ENCODE measurements around the gene TBCA.

The TBCA gene

GRCh38 chr5:77778881-77779438 is 2.8 kb upstream of the TBCA start:
- H3K4me1 Mint-ChIP-seq (ENCODE audit: low read depth): peaks cover 36% of the 10 kb centered on the region
- no peak overlapping the region for H3K27ac Mint-ChIP-seq

GRCh38 chr5:77778398-77778797 is 2.3 kb upstream of the TBCA start:
- no peak for DNase-seq (ENCODE audit: low spot score)
- Mint-ChIP-seq H3K27me3 (ENCODE audit: low read depth) (no peaks in the 10 kb centered on the region), H3K36me3 (ENCODE audit: low read depth) (peaks cover 8% of the 10 kb centered on the region), H3K27ac (no peak overlapping the region), H3K4me1 (ENCODE audit: low read depth) (peaks cover 40% of the 10 kb centered on the region), H3K4me3 (no peak overlapping the region), H3K9me3 (no peaks in the 10 kb centered on the region)

More at GRCh38 chr5:77778881-77779438, 2.8 kb upstream of the TBCA start:
- DNase-seq (ENCODE audit: low spot score): no peak
- H3K27me3 Mint-ChIP-seq (ENCODE audit: low read depth): no peaks in the 10 kb centered on the region
- H3K9me3 Mint-ChIP-seq: no peaks in the 10 kb centered on the region
- peaks cover 5% of the 10 kb centered on the region for H3K36me3 Mint-ChIP-seq (ENCODE audit: low read depth)
- H3K4me3 Mint-ChIP-seq: no peak overlapping the region

- peaks cover 41% of the 10 kb centered on the region for H3K4me1 Mint-ChIP-seq (ENCODE audit: low read depth)
- H3K27ac Mint-ChIP-seq: no peak overlapping the region
- H3K9me3 Mint-ChIP-seq: no peaks in the 10 kb centered on the region
- no peaks in the 10 kb centered on the region for H3K27me3 Mint-ChIP-seq (ENCODE audit: low read depth)
- no peak for DNase-seq (ENCODE audit: low spot score)
- peaks cover 8% of the 10 kb centered on the region for H3K36me3 Mint-ChIP-seq (ENCODE audit: low read depth)
- H3K4me3 Mint-ChIP-seq: no peak overlapping the region
Measured at GRCh38 chr5:77777911-77778310, 1.8 kb upstream of the TBCA start.

DNA sequence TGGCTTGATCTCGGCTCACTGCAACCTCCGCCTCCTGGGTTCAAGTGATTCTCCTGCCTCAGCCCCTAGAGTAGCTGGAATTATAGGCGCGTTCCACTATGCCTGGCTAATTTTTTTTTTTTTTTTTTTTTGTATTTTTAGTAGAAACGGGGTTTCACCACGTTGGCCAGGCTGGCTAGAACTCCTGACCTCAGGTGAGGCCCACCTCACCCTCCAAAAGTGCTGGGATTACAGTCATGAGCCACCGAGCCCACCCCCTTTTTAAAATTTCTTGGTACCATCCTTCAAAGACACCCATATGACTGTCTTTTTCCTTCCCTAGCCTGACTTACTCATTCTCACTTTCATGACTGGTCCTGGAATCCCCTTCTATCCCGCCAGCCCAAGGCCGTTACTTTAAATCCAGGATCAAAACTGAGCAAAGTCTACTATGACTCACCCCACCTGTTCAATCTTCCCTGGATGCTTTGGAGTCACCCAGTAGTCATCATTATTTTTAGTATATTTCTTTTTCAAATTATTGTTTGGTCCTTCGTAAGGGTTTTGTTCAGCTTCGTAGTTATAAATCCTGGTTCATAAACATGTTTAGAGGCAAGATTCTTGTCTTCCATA is 1.2 kb upstream of the TBCA start:
- peaks cover 42% of the 10 kb centered on the region for H3K4me1 Mint-ChIP-seq (ENCODE audit: low read depth)
- no peak for DNase-seq (ENCODE audit: low spot score)

DNA sequence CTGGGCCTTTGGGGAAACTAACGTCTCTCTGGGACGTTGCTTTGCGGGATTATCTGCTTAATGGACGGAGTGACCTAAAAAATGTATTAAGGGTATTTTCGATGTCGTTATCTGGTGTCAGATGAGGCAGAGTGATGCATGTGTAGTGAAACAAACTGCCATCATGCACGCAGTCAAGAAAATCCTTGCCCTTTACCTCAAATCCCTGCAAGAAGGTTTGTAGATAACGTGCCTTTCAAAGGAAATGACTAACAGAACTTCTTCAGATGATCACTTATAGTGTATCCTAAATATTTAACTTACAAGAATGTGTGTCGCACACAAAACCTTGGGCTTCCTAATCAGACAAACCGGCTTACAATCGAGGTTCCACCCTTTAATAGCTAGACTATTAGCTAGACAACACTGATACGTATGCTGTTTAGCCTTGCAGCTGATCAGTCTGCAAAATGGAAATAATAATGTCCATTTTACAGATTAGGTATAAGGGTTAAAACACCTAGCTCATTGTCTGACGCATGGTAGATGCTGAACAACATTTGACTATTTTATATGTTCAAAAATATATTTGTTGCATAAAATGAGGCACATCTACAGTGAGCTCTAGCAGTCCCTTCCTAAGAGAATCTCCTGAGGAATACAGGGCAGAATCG is 541 bp upstream of the TBCA start:
- Mint-ChIP-seq H3K9me3 (no peaks in the 10 kb centered on the region), H3K4me1 (ENCODE audit: low read depth) (peaks cover 46% of the 10 kb centered on the region), H3K36me3 (ENCODE audit: low read depth) (peaks cover 12% of the 10 kb centered on the region), H3K27me3 (ENCODE audit: low read depth) (no peaks in the 10 kb centered on the region), H3K27ac (peak overlapping the region; percentile 94), H3K4me3 (peak overlapping the region; percentile 88)
- DNase-seq (ENCODE audit: low spot score): no peak

More for the DNA sequence above, 1.2 kb upstream of the TBCA start:
- Mint-ChIP-seq H3K9me3 (no peaks in the 10 kb centered on the region), H3K27ac (no peak overlapping the region), H3K4me3 (no peak overlapping the region), H3K36me3 (ENCODE audit: low read depth) (peaks cover 8% of the 10 kb centered on the region), H3K27me3 (ENCODE audit: low read depth) (no peaks in the 10 kb centered on the region)

- Mint-ChIP-seq H3K27ac (peak overlapping the region; percentile 94), H3K4me1 (ENCODE audit: low read depth) (peaks cover 53% of the 10 kb centered on the region), H3K36me3 (ENCODE audit: low read depth) (peaks cover 19% of the 10 kb centered on the region), H3K27me3 (ENCODE audit: low read depth) (no peaks in the 10 kb centered on the region), H3K4me3 (peak overlapping the region; percentile 91), H3K9me3 (no peaks in the 10 kb centered on the region)
- no peak for DNase-seq (ENCODE audit: low spot score)
Measured at GRCh38 chr5:77774981-77775789, 954 bp downstream of the TBCA start.

DNA sequence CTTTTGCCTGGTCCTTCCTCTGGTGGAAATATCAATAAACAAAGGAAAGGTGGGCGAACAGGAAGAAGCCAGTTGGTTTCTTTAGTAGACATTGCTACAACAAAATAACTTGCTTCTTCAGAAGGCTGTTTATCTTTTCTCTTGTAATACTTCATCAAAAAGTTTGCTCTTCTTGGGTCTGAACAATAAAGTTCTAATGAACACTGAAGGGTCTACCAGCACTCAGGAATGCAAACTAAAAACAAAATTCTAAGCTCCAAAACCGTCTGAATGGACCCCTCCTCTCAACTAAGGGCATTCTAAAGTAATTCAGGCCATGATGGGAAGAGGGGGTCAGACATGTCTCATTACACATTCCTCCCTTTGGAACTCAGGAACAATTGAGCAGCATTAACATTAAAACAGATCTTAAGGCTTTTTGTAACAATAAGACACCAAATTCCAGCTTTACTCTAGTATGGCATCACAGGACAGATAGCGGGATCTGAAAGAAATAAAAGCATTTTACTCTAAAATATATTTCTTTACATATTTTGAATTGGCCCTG is 2.3 kb downstream of the TBCA start:
- no peak overlapping the region for H3K27ac Mint-ChIP-seq
- no peaks in the 10 kb centered on the region for H3K27me3 Mint-ChIP-seq (ENCODE audit: low read depth)
- no peaks in the 10 kb centered on the region for H3K9me3 Mint-ChIP-seq
- H3K4me1 Mint-ChIP-seq (ENCODE audit: low read depth): peaks cover 49% of the 10 kb centered on the region
- H3K36me3 Mint-ChIP-seq (ENCODE audit: low read depth): peaks cover 22% of the 10 kb centered on the region
- no peak for DNase-seq (ENCODE audit: low spot score)
- H3K4me3 Mint-ChIP-seq: peak overlapping the region; percentile 48

GRCh38 chr5:77772729-77773128 is 3.4 kb downstream of the TBCA start:
- peaks cover 25% of the 10 kb centered on the region for H3K36me3 Mint-ChIP-seq (ENCODE audit: low read depth)
- no peak overlapping the region for H3K4me3 Mint-ChIP-seq
- peaks cover 41% of the 10 kb centered on the region for H3K4me1 Mint-ChIP-seq (ENCODE audit: low read depth)
- DNase-seq (ENCODE audit: low spot score): no peak
- H3K27me3 Mint-ChIP-seq (ENCODE audit: low read depth): no peaks in the 10 kb centered on the region
- H3K27ac Mint-ChIP-seq: no peak overlapping the region
- H3K9me3 Mint-ChIP-seq: no peaks in the 10 kb centered on the region

DNA sequence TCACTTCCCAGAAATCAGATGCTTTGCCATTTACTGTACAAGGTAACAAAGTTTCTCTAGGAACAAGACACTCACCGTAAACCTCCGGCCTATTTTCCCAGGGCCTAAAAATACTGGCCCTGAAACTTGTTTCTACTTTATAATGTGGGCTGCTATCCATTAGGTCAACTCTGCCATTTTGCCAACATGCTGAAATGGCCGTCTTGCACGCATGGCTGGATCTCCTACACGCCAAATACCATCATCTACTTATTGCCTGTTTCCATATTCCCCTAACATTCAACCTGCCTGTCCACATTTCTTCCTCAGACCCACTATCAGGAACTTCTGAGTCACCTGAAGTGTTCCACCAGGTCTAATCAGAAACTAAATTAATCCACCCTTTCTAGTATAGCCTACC is 4.7 kb downstream of the TBCA start:
- H3K9me3 Mint-ChIP-seq: no peaks in the 10 kb centered on the region
- DNase-seq (ENCODE audit: low spot score): no peak
- H3K36me3 Mint-ChIP-seq (ENCODE audit: low read depth): peaks cover 32% of the 10 kb centered on the region
- H3K4me3 Mint-ChIP-seq: no peak overlapping the region
- H3K27ac Mint-ChIP-seq: no peak overlapping the region
- peaks cover 34% of the 10 kb centered on the region for H3K4me1 Mint-ChIP-seq (ENCODE audit: low read depth)
- H3K27me3 Mint-ChIP-seq (ENCODE audit: low read depth): no peaks in the 10 kb centered on the region

- H3K27ac Mint-ChIP-seq: no peak overlapping the region
- H3K27me3 Mint-ChIP-seq (ENCODE audit: low read depth): no peaks in the 10 kb centered on the region
- H3K4me3 Mint-ChIP-seq: no peak overlapping the region
- H3K36me3 Mint-ChIP-seq (ENCODE audit: low read depth): peaks cover 36% of the 10 kb centered on the region
- H3K9me3 Mint-ChIP-seq: peaks cover 4% of the 10 kb centered on the region
- H3K4me1 Mint-ChIP-seq (ENCODE audit: low read depth): peaks cover 34% of the 10 kb centered on the region
- DNase-seq (ENCODE audit: low spot score): no peak
Measured at GRCh38 chr5:77770293-77771005, 5.7 kb downstream of the TBCA start.

- Mint-ChIP-seq H3K4me1 (ENCODE audit: low read depth) (peaks cover 23% of the 10 kb centered on the region), H3K9me3 (peaks cover 5% of the 10 kb centered on the region), H3K27me3 (ENCODE audit: low read depth) (no peaks in the 10 kb centered on the region), H3K36me3 (ENCODE audit: low read depth) (peaks cover 40% of the 10 kb centered on the region), H3K4me3 (no peak overlapping the region), H3K27ac (no peak overlapping the region)
- DNase-seq (ENCODE audit: low spot score): no peak
Measured at GRCh38 chr5:77768978-77769377, 7.2 kb downstream of the TBCA start.

DNA sequence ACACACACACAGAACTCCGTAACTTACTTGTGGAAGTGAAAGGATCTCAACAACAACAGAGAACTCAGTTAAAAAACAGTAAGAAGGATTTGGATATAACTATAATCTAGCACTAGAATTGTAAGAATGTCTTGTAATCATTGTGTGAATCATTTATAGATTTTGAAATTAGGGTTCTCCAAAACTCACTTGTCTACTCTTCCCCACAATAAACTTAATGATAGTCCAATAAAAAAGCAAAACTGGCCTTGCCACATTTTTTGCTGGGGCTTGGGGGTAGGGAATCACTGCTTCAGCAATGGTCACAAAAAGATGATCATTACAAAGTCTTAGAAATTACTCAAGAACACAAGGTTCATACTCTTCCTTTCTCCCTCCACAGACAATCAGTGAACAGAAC is 8.8 kb downstream of the TBCA start:
- H3K27ac Mint-ChIP-seq: no peak overlapping the region
- H3K4me1 Mint-ChIP-seq (ENCODE audit: low read depth): peaks cover 17% of the 10 kb centered on the region
- peaks cover 48% of the 10 kb centered on the region for H3K36me3 Mint-ChIP-seq (ENCODE audit: low read depth)
- DNase-seq (ENCODE audit: low spot score): no peak
- no peak overlapping the region for H3K4me3 Mint-ChIP-seq
- peaks cover 13% of the 10 kb centered on the region for H3K9me3 Mint-ChIP-seq
- H3K27me3 Mint-ChIP-seq (ENCODE audit: low read depth): no peaks in the 10 kb centered on the region

GRCh38 chr5:77761606-77762005 is 14.5 kb downstream of the TBCA start:
- Mint-ChIP-seq H3K27me3 (ENCODE audit: low read depth) (no peaks in the 10 kb centered on the region), H3K4me1 (ENCODE audit: low read depth) (peaks cover 7% of the 10 kb centered on the region), H3K36me3 (ENCODE audit: low read depth) (peaks cover 52% of the 10 kb centered on the region), H3K4me3 (no peak overlapping the region), H3K27ac (no peak overlapping the region), H3K9me3 (peaks cover 16% of the 10 kb centered on the region)
- DNase-seq (ENCODE audit: low spot score): no peak

Measured in T-helper 2 cell treated with Interferon-gamma antibody and Interleukin-4, amounts not matched to agents 5 μg/mL and 100 μg/mL, for 36 hours (primary cell).